Measurements from ENCODE around the gene FEM1B. TPM values are rescaled to one million over a fixed set of nuclear protein-coding genes. Genes with fewer than 3 reads are reported as not detected.
"Not testable (repeated sequence)": the region's sequence is repeated elsewhere in the genome, so short reads cannot be mapped to it uniquely, and the experiment has no call there.

The FEM1B gene
- total RNA-seq, 1 donor, result 45.5 TPM

- DNase-seq (ENCODE audit: low read depth), result no peak
- H3K4me3 ChIP-seq (ENCODE audit: low read depth, low read length), result no peak overlapping the region
- TF ChIP-seq, protein P1, sequence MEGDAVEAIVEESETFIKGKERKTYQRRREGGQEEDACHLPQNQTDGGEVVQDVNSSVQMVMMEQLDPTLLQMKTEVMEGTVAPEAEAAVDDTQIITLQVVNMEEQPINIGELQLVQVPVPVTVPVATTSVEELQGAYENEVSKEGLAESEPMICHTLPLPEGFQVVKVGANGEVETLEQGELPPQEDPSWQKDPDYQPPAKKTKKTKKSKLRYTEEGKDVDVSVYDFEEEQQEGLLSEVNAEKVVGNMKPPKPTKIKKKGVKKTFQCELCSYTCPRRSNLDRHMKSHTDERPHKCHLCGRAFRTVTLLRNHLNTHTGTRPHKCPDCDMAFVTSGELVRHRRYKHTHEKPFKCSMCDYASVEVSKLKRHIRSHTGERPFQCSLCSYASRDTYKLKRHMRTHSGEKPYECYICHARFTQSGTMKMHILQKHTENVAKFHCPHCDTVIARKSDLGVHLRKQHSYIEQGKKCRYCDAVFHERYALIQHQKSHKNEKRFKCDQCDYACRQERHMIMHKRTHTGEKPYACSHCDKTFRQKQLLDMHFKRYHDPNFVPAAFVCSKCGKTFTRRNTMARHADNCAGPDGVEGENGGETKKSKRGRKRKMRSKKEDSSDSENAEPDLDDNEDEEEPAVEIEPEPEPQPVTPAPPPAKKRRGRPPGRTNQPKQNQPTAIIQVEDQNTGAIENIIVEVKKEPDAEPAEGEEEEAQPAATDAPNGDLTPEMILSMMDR (IDR thresholded peaks at IDR 0.05; ENCODE audit: insufficient read depth, low read length), result no peak
Observed at GRCh38 chr15:68231102-68231818, 46.3 kb upstream of the FEM1B start.

- H3K4me3 ChIP-seq (ENCODE audit: low read depth, low read length), result no peak overlapping the region
- no peak for DNase-seq (ENCODE audit: low read depth)
- TF ChIP-seq, protein P1 (IDR thresholded peaks at IDR 0.05; ENCODE audit: insufficient read depth, low read length), result no peak
Observed at GRCh38 chr15:68232449-68232848, 45.1 kb upstream of the FEM1B start.

DNA sequence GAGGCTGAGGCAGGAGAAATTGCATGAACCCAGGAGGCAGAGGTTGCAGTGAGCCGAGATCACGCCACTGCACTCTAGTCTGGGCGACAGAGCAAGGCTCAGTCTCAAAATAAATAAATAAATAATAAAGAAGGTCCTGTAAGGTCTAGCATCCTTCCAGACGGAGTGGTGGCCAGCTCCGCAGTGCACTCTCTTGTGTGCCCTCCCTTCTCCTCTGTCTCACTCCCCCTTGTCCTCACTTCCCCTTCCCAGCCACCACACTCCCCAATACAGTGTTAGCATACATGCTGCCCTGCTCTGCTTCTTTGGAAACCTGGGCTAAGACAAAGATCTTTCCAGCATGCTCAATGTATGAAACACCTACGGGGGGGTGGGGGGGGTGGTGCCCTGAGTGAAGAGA lies 44.6 kb upstream of the FEM1B start:
- TF ChIP-seq, protein P1 (IDR thresholded peaks at IDR 0.05; ENCODE audit: insufficient read depth, low read length), result no peak
- no peak for DNase-seq (ENCODE audit: low read depth)
- no peak overlapping the region for H3K4me3 ChIP-seq (ENCODE audit: low read depth, low read length)

DNA sequence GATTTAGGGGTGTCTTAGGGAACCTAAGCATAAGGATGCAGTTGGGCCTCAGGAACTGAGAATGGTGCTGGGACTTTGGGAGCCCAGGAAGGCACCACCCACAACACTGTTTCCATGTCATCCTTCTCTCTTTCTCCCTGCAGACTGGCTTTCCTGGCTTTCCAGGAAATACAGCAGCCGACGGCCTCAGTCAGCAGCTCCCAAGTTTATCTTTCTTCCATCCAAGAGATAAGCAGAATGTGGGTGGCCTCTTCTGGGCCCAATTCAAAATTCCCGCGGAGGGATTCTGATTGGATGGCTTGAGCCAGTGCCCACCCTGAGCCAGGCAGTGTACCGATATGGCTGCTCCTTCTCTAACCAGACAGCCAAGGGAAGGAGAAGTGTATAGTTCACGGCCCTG lies 43.5 kb upstream of the FEM1B start:
- peak; percentile 28 for DNase-seq (ENCODE audit: low read depth)
- TF ChIP-seq, protein P1 (IDR thresholded peaks at IDR 0.05; ENCODE audit: insufficient read depth, low read length), result no peak
- H3K4me3 ChIP-seq (ENCODE audit: low read depth, low read length), result no peak overlapping the region

- not testable (repeated sequence) for DNase-seq (ENCODE audit: low read depth)
Observed at GRCh38 chr15:68234520-68234919, 43.0 kb upstream of the FEM1B start.

GRCh38 chr15:68235022-68235421 lies 42.5 kb upstream of the FEM1B start:
- TF ChIP-seq, protein P1 (IDR thresholded peaks at IDR 0.05; ENCODE audit: insufficient read depth, low read length), result no peak
- no peak overlapping the region for H3K4me3 ChIP-seq (ENCODE audit: low read depth, low read length)
- DNase-seq (ENCODE audit: low read depth), result no peak

More at GRCh38 chr15:68234520-68234919, 43.0 kb upstream of the FEM1B start:
- H3K4me3 ChIP-seq (ENCODE audit: low read depth, low read length), result not testable (repeated sequence)

GRCh38 chr15:68239025-68239424 lies 38.5 kb upstream of the FEM1B start:
- no peak for DNase-seq (ENCODE audit: low read depth)
- TF ChIP-seq, protein P1 (IDR thresholded peaks at IDR 0.05; ENCODE audit: insufficient read depth, low read length), result no peak
- no peak overlapping the region for H3K4me3 ChIP-seq (ENCODE audit: low read depth, low read length)
